Prostate gland (tissue), 2 donors: ENCODE measurements around the gene DRG2.

Source experiments
- POLR2A ChIP-seq: fragments of 450-650 bp; IDR thresholded peaks from one replicate; pipeline ENCODE4 v1.6.1; 2016; ENCODE audit warnings: antibody characterized with exemption, mild to moderate bottlenecking
- POLR2AphosphoS5 ChIP-seq: sonication (generic); formaldehyde crosslinking; IDR thresholded peaks from one replicate; pipeline ENCODE4 v1.6.1; 2017; ENCODE audit warnings: antibody characterized with exemption
- TF ChIP-seq, protein P1 (sequence below), 4 experiments: fragments of 200-600 bp in 2 of 4; fragments of 450-650 bp in 2 of 4; sonication (generic) in 2 of 4; IDR thresholded peaks; 1 replicate in 3 of 4; 2 replicates in 1 of 4; pipeline ENCODE4 v1.5.1; 2016 to 2019; ENCODE audit warnings: antibody characterized with exemption in 4 of 4, mild to moderate bottlenecking in 2 of 4, moderate library complexity in 2 of 4

DNA sequence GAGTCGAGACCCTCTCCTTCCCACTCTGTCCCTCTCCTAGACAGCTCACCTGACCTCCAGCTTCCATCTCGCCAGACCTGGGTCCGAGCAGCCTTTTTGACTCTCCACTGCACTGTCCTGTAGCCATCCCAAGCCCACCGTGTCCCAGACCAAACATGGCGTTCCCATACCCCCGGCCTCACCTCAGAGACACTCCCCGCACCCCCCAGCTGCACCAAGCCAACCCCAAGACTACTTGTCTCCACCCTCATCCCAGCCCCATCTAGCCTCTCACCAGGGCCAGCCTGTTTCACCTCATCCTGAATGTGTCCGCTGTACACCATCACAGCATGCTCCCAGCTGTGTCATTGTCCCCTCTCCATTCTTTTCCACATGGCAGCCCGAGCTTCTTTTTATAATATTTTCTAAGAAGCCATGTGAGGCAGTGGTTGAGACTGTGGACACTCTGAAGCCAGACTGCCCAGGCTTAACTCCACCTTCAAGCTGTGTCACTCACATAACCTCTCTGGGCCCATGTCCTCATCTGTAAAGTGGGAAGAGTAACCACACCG lies 22.3 kb downstream of the DRG2 start:
- TF ChIP-seq POLR2A (no peak), POLR2AphosphoS5 (no peak)
- TF ChIP-seq, protein P1, sequence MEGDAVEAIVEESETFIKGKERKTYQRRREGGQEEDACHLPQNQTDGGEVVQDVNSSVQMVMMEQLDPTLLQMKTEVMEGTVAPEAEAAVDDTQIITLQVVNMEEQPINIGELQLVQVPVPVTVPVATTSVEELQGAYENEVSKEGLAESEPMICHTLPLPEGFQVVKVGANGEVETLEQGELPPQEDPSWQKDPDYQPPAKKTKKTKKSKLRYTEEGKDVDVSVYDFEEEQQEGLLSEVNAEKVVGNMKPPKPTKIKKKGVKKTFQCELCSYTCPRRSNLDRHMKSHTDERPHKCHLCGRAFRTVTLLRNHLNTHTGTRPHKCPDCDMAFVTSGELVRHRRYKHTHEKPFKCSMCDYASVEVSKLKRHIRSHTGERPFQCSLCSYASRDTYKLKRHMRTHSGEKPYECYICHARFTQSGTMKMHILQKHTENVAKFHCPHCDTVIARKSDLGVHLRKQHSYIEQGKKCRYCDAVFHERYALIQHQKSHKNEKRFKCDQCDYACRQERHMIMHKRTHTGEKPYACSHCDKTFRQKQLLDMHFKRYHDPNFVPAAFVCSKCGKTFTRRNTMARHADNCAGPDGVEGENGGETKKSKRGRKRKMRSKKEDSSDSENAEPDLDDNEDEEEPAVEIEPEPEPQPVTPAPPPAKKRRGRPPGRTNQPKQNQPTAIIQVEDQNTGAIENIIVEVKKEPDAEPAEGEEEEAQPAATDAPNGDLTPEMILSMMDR (IDR thresholded peaks at IDR 0.05), result no peak
